ENCODE data around the gene NCAPD2. TPM values are rescaled to one million over a fixed set of nuclear protein-coding genes. Genes with fewer than 3 reads are reported as not detected.
A peak's percentile ranks its signal among the peaks of the same experiment; 100 is the strongest.

The NCAPD2 gene
- total RNA-seq, 1 experiment from 2014 or later, result 114 TPM

DNA sequence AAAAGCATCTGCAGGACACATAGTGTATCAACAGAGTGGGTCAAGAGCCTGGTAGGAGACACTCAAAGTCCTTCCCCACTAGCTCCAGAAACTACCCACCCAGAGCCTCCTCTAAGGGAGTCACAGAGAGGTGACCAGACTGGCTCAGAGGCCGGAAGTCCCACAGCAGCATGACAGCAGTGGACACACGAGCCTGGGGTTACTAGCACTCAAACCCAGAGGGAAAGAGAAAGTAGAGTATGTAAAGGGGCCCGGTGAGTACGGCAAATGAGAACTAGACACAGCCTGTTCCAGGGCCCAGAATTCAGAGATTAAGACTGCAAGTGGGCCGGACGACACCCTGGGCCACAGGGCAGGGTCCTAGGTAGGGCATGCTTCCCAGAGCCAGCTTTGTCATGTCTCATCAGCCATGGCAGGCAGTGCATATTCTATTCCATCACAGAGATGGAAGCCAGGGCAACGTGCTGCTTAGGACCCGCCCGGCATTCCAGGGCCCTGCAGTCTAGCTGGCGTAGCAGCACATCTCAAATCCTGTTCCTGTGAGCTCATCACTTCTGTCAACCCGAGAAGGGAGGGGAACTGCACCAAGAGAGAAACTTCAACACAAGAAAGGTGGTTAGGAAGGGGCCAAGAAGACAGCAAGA is 57.7 kb downstream of the NCAPD2 start:
- Histone ChIP-seq H3K4me1 (ENCODE audit: insufficient read depth, low read length) (peaks cover 2% of the 10 kb centered on the region; the same call in 1 of the 2 replicates), H2BK20ac (ENCODE audit: low read depth, low read length, poor library complexity, severe bottlenecking) (no peak overlapping the region), H2AFZ (ENCODE audit: low read length) (no peak overlapping the region), H4K8ac (replicated peaks; ENCODE audit: insufficient read length, low read depth, low read length) (no peak overlapping the region), H2AK5ac (ENCODE audit: insufficient read length, low read length) (no peak overlapping the region), H3K4ac (ENCODE audit: low read depth, low read length) (no peak overlapping the region), H3K9me3 (ENCODE audit: control insufficient read depth, low read depth, low read length) (no peaks in the 10 kb centered on the region), H4K20me1 (ENCODE audit: control insufficient read depth, insufficient read depth, insufficient read length) (no peaks in the 10 kb centered on the region), H3K4me2 (ENCODE audit: insufficient read depth, insufficient read length, low read length) (no peak overlapping the region), H3K56ac (ENCODE audit: insufficient read length, low read depth, low read length) (no peak overlapping the region), H3T11ph (ENCODE audit: low read length) (no peak overlapping the region), H3K18ac (ENCODE audit: insufficient read length, low read depth, low read length) (no peak overlapping the region), H3K23ac (ENCODE audit: insufficient read length, low read depth, low read length) (no peak overlapping the region), H4K91ac (ENCODE audit: insufficient read length, low read depth, low read length) (no peak overlapping the region), H2BK120ac (ENCODE audit: low read depth, low read length, poor library complexity, severe bottlenecking) (no peak overlapping the region), H3K23me2 (ENCODE audit: insufficient read length, low read depth, low read length, poor library complexity, severe bottlenecking) (peaks cover 11% of the 10 kb centered on the region), H2BK12ac (ENCODE audit: insufficient read length, low read depth, low read length) (no peak overlapping the region), H4K5ac (ENCODE audit: insufficient read length, low read depth, low read length) (no peak overlapping the region), H3K27me3 (ENCODE audit: insufficient read depth, low read length) (no peaks in the 10 kb centered on the region), H3K79me2 (ENCODE audit: insufficient read depth, low read length) (peaks cover 10% of the 10 kb centered on the region; the same call in 1 of the 2 replicates), H2BK5ac (ENCODE audit: insufficient read length, low read length) (no peak overlapping the region), H2BK15ac (ENCODE audit: low read depth, low read length) (no peak overlapping the region), H3K14ac (ENCODE audit: insufficient read depth, low read length) (no peak overlapping the region; the same call in 1 of the 2 replicates), H3K79me1 (ENCODE audit: insufficient read depth, low read depth, low read length, poor library complexity, severe bottlenecking) (peaks cover 3% of the 10 kb centered on the region), H3K27ac (ENCODE audit: insufficient read length, low read depth, low read length) (no peak overlapping the region), H3K9ac (ENCODE audit: extremely low read depth, insufficient read length, low read length) (no peak overlapping the region)
- H3K27me3 Mint-ChIP-seq (ENCODE audit: low read depth), result no peaks in the 10 kb centered on the region
- peaks cover 22 to 46% (median 32%) of the 10 kb centered on the region in 3 experiments; a peak in 6 of 7 replicates for H3K36me3 Mint-ChIP-seq (ENCODE audit: insufficient read depth in 1 of 3, low read depth in 3 of 3)
- no peak for DNase-seq
- peaks cover 27 to 39% of the 10 kb centered on the region in 2 experiments for H3K4me1 Mint-ChIP-seq
- peak overlapping the region in 2 of 3 experiments; percentile 56 to 75; a peak in 3 of 7 replicates for H3K27ac Mint-ChIP-seq
- TF ChIP-seq CTCF (conservative IDR thresholded peaks at IDR 0.05), result no peak
- H3K4me3 Mint-ChIP-seq, result peak overlapping the region in 1 of 2 experiments; percentile 14; a peak in 1 of 5 replicates
- WGBS (ENCODE audit: extremely low coverage, insufficient read length, low lambda C conversion rate), result no CpG with 5 or more reads among the region's 11 CpGs
- no peaks in the 10 kb centered on the region; a peak in 1 of 5 replicates for H3K9me3 Mint-ChIP-seq

All from H9 (cell line).